ENCODE results near the gene NDUFC1.
"Not testable (repeated sequence)": the region's sequence is repeated elsewhere in the genome, so short reads cannot be mapped to it uniquely, and the experiment has no call there.

Gene NDUFC1

GRCh38 chr4:139301821-139302611, at the start of gene NDUFC1:
Gene NDUFC1 (minus strand): TSS chr4:139302477. CDS start chr4:139295798, 6,679 bp downstream.
- DNase-seq (ENCODE audit: low read depth), result no peak

GRCh38 chr4:139337612-139338011, 35.3 kb upstream of the NDUFC1 start:
- no peak for DNase-seq (ENCODE audit: low read depth)

GRCh38 chr4:139333046-139333445, 30.8 kb upstream of the NDUFC1 start:
- no peak for DNase-seq (ENCODE audit: low read depth)

GRCh38 chr4:139331185-139331584, 28.9 kb upstream of the NDUFC1 start:
- no peak for DNase-seq (ENCODE audit: low read depth)

GRCh38 chr4:139330283-139330682, 28.0 kb upstream of the NDUFC1 start:
- DNase-seq (ENCODE audit: low read depth), result no peak

- DNase-seq (ENCODE audit: low read depth), result no peak
These were observed 27.5 kb upstream of the NDUFC1 start for GRCh38 chr4:139329665-139330200.

- DNase-seq (ENCODE audit: low read depth), result no peak
These were observed 22.3 kb upstream of the NDUFC1 start for GRCh38 chr4:139324620-139325019.

GRCh38 chr4:139322541-139322940, 20.3 kb upstream of the NDUFC1 start:
- not testable (repeated sequence) for DNase-seq (ENCODE audit: low read depth)

- not testable (repeated sequence) for DNase-seq (ENCODE audit: low read depth)
These were observed 19.8 kb upstream of the NDUFC1 start for GRCh38 chr4:139322070-139322469.

- no peak for DNase-seq (ENCODE audit: low read depth)
These were observed 17.3 kb upstream of the NDUFC1 start for GRCh38 chr4:139319571-139319970.

- DNase-seq (ENCODE audit: low read depth), result no peak
These were observed 15.4 kb upstream of the NDUFC1 start for GRCh38 chr4:139317635-139318034.

- no peak for DNase-seq (ENCODE audit: low read depth)
These were observed 14.5 kb upstream of the NDUFC1 start for GRCh38 chr4:139316733-139317132.

GRCh38 chr4:139315221-139315675, 13.0 kb upstream of the NDUFC1 start:
- no peak for DNase-seq (ENCODE audit: low read depth)

GRCh38 chr4:139314047-139314800, 11.9 kb upstream of the NDUFC1 start:
- no peak for DNase-seq (ENCODE audit: low read depth)

- DNase-seq (ENCODE audit: low read depth), result not testable (repeated sequence)
These were observed 11.1 kb upstream of the NDUFC1 start for GRCh38 chr4:139313414-139313813.

GRCh38 chr4:139312552-139313332, 10.5 kb upstream of the NDUFC1 start:
- no peak for DNase-seq (ENCODE audit: low read depth)

- DNase-seq (ENCODE audit: low read depth), result no peak
These were observed 9.6 kb upstream of the NDUFC1 start for GRCh38 chr4:139311909-139312308.

- no peak for DNase-seq (ENCODE audit: low read depth)
These were observed 2.6 kb upstream of the NDUFC1 start for GRCh38 chr4:139304920-139305319.

GRCh38 chr4:139301113-139301820, 1.0 kb downstream of the NDUFC1 start, which contains the start of gene NAA15:
Gene NAA15 (plus strand): TSS chr4:139301505. CDS start chr4:139301778, 273 bp downstream.
- peak; percentile 77 for DNase-seq (ENCODE audit: low read depth)

GRCh38 chr4:139300431-139301112, 1.7 kb downstream of the NDUFC1 start:
- no peak for DNase-seq (ENCODE audit: low read depth)

- no peak for DNase-seq (ENCODE audit: low read depth)
These were observed 2.7 kb downstream of the NDUFC1 start for GRCh38 chr4:139299536-139299935.

Measured in non-pigmented ciliary epithelial cell (primary cell).